Type B pancreatic cell (in vitro differentiated cells): Measurements from ENCODE around the gene HPS1. TPM values are rescaled to one million over a fixed set of nuclear protein-coding genes. Genes with fewer than 3 reads are reported as not detected.
"Not testable (repeated sequence)": the region's sequence is repeated elsewhere in the genome, so short reads cannot be mapped to it uniquely, and the experiment has no call there.

Source experiments
- DNase-seq: peaks from one replicate; pipeline ENCODE4 v3.0.0; 2021; ENCODE audit warnings: mixed read lengths; ENCODE audit not compliant: unreplicated experiment; ENCODE audit errors: extremely low spot score
- H3K27ac Mint-ChIP-seq: 2 replicates; pipeline ENCODE4 v1.8.0; 2021; ENCODE audit warnings: mild to moderate bottlenecking, mixed read lengths
- H3K27me3 Mint-ChIP-seq: 2 replicates; pipeline ENCODE4 v1.8.0; 2021; ENCODE audit warnings: mixed read lengths
- H3K36me3 Mint-ChIP-seq: 2 replicates; pipeline ENCODE4 v1.8.0; 2021; ENCODE audit warnings: mixed read lengths
- H3K4me1 Mint-ChIP-seq: one replicate; pipeline ENCODE4 v1.8.0; 2021; ENCODE audit warnings: mixed read lengths; ENCODE audit not compliant: unreplicated experiment
- H3K4me3 Mint-ChIP-seq: 2 replicates; pipeline ENCODE4 v1.8.0; 2021; ENCODE audit warnings: mild to moderate bottlenecking, mixed read lengths
- H3K9me3 Mint-ChIP-seq: 2 replicates; pipeline ENCODE4 v1.8.0; 2021; ENCODE audit warnings: mixed read lengths
- total RNA-seq: library from RNA; stranded (reverse); gene quantifications from 2 replicates; pipeline ENCODE4 v1.2.1, GENCODE V29; 2021; ENCODE audit warnings: low replicate concordance
- TF ChIP-seq, protein P1 (sequence below): fragments of 200-600 bp; sonication (generic); conservative IDR thresholded peaks from 2 replicates; pipeline ENCODE4 v1.5.0; 2021; ENCODE audit warnings: antibody characterized with exemption, mild to moderate bottlenecking

HPS1 gene
- total RNA-seq, 1 donor from 2014 or later = 60.5 TPM

DNA sequence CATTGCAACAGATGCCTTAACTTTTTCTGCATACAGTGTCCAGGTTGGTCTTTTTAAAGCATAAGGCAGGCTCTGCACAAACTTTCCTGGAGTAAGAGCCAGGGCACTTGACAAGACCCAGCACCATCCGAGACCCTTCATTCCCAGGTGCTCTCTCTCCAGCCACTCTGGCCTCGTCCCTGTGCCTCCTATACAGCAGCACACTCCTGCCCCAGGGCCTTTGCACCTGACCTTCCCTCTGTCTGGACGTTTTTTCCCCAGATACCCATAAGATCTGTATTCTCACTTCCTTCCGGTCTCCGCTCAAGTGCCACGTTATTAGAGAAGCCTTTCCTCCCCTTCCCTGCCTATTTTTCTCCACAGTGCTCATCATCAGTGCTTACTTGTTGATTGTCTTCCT lies 57.3 kb downstream of the HPS1 start:
- Mint-ChIP-seq H3K9me3 (no peaks in the 10 kb centered on the region), H3K36me3 (no peaks in the 10 kb centered on the region), H3K27me3 (no peaks in the 10 kb centered on the region)

DNA sequence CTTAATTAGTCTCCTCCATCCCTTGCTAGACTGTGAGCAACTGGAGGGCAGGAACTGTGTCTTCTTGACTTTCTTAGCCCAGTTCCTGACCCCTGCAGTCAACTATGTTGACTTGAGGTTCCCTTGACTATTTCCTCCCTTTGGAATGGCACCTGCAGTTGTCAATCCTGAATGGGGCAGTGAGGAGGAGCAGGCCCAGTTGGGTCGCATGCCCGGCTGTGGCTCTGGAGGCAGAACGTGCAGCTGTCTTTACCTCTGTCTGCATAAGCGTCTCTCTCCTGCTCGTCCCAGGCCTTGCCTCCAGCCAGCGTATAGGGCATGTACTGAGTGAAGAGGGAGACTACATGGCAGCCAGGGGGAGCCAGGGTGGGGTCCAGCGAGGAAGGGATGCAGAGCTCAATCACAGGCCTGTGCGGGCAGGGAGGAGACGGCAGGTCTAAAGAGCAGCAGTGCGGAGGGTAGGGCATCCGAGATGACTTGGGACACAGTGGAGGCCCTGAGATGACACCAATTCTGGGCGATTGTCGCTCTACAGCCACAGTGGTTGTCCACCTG lies 58.6 kb downstream of the HPS1 start:
- no peak for DNase-seq

More for the DNA sequence above, 57.3 kb downstream of the HPS1 start:
- TF ChIP-seq, protein P1, sequence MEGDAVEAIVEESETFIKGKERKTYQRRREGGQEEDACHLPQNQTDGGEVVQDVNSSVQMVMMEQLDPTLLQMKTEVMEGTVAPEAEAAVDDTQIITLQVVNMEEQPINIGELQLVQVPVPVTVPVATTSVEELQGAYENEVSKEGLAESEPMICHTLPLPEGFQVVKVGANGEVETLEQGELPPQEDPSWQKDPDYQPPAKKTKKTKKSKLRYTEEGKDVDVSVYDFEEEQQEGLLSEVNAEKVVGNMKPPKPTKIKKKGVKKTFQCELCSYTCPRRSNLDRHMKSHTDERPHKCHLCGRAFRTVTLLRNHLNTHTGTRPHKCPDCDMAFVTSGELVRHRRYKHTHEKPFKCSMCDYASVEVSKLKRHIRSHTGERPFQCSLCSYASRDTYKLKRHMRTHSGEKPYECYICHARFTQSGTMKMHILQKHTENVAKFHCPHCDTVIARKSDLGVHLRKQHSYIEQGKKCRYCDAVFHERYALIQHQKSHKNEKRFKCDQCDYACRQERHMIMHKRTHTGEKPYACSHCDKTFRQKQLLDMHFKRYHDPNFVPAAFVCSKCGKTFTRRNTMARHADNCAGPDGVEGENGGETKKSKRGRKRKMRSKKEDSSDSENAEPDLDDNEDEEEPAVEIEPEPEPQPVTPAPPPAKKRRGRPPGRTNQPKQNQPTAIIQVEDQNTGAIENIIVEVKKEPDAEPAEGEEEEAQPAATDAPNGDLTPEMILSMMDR = no peak
- H3K4me1 Mint-ChIP-seq = peaks cover 1% of the 10 kb centered on the region
- no peak overlapping the region for H3K4me3 Mint-ChIP-seq
- DNase-seq = no peak
- H3K27ac Mint-ChIP-seq = no peak overlapping the region

DNA sequence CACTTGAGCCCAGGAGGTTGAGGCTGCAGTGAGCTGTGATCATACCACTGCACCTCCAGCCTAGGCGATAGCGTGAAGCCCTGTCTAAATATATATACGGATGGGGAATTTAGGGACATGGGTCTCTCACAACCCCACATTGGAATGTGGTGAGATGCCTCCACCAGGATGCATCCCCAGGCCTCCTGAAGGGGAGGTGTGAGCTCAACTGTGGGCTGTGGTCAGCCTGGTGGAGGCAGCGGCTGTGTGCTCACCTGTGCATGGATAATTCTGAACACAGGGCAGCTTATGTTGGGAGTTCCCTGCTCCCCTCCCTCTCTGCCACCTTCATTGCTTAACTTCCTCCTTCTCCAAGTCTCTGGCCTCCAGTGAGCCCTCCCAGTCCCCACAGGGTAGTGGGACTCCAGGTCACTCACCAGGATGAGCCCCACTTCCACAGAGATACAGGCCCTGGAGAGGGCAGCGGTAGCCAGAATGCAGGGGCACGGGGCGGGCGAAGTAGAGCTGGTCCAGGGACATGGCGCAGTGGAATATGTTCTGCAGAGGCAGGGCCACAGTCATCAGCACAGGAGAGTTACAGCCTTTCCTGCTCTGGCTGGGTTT lies 62.1 kb downstream of the HPS1 start:
- DNase-seq = no peak
- TF ChIP-seq, protein P1 = no peak
- H3K4me1 Mint-ChIP-seq = peaks cover 9% of the 10 kb centered on the region
- no peaks in the 10 kb centered on the region for H3K27me3 Mint-ChIP-seq
- no peaks in the 10 kb centered on the region for H3K9me3 Mint-ChIP-seq
- H3K27ac Mint-ChIP-seq = no peak overlapping the region
- H3K4me3 Mint-ChIP-seq = no peak overlapping the region
- H3K36me3 Mint-ChIP-seq = peaks cover 8% of the 10 kb centered on the region

More for the DNA sequence above, 58.6 kb downstream of the HPS1 start:
- Mint-ChIP-seq H3K36me3 (peaks cover 2% of the 10 kb centered on the region), H3K27ac (no peak overlapping the region), H3K9me3 (no peaks in the 10 kb centered on the region), H3K27me3 (no peaks in the 10 kb centered on the region), H3K4me1 (no peaks in the 10 kb centered on the region), H3K4me3 (no peak overlapping the region)
- TF ChIP-seq, protein P1 = no peak

DNA sequence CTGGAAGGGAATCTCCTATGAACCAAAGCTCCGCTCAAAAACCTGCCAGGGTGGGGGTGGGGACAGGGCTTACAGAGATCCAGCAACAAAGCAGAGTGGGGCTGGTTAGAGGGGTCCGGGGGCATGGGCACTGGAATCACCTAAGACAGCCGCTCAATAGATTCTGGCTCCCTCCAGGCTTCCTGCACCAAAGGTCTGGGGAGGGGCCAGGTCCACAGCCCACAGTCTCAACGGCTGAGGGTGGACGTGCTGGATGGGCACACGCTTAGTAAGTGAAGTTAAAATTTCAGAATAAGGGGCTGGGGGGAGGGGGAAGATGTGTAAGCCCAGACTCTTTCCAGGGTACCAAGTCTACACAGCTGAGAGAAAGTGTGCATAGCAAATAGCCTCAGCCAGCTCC lies 62.9 kb downstream of the HPS1 start:
- Mint-ChIP-seq H3K4me1 (peaks cover 9% of the 10 kb centered on the region), H3K27ac (no peak overlapping the region), H3K4me3 (no peak overlapping the region), H3K27me3 (no peaks in the 10 kb centered on the region), H3K9me3 (no peaks in the 10 kb centered on the region), H3K36me3 (peaks cover 8% of the 10 kb centered on the region)
- TF ChIP-seq, protein P1 = no peak
- no peak for DNase-seq

DNA sequence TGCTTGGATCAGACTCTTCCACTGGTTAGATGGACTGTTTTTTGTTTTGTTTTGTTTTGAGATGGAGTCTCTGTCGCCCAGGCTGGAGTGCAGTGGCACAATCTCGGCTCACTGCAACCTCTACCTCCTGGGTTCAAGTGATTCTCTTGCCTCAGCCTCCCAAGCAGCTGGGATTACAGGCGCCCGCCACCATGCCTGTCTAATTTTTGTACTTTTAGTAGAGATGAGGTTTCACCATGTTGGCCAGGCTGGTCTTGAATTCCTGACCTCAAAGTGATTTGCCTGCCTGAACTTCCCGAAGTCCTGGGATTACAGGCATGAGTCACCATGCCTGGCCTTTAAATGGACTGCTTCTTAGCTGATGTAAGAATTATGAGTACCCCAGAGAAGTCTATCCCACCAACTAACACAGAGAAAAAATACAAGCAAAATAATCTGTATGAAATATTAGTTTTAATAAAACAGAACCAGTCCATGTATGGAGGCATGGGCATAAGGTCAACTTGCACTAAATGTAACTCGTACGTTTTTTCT lies 63.5 kb downstream of the HPS1 start:
- not testable (repeated sequence) for H3K4me1 Mint-ChIP-seq, H3K27me3 Mint-ChIP-seq, H3K9me3 Mint-ChIP-seq, DNase-seq, H3K4me3 Mint-ChIP-seq, H3K36me3 Mint-ChIP-seq, H3K27ac Mint-ChIP-seq

DNA sequence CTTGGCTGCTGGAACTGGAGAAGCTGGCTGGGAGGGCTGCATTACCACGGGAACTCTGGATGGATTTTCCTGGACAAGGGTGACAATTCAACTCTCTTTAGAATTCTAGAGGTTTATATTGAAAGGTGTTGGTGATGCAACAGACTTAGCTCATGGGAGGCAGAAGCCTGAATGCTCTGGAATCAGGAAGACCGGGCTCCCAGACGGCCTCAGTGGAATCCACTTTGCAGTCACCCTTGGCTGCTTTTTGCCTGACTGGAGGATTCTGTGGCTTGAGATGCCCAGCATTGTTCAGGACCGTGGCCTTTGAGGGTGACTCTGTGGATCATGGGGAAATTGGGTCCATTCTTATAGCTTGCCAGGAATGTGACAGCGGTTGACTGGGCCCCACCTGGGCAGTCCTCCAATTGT lies 64.0 kb downstream of the HPS1 start:
- Mint-ChIP-seq H3K4me1 (peaks cover 9% of the 10 kb centered on the region), H3K36me3 (peaks cover 8% of the 10 kb centered on the region), H3K27ac (no peak overlapping the region), H3K9me3 (peaks cover 4% of the 10 kb centered on the region), H3K4me3 (no peak overlapping the region), H3K27me3 (no peaks in the 10 kb centered on the region)
- no peak for DNase-seq
- TF ChIP-seq, protein P1 = no peak
